ENCODE data around the gene WWOX. TPM values are rescaled to one million over a fixed set of nuclear protein-coding genes. Genes with fewer than 3 reads are reported as not detected.

Gene WWOX
- total RNA-seq, 1 donor from 2014 or later, result 16.7 TPM

DNA sequence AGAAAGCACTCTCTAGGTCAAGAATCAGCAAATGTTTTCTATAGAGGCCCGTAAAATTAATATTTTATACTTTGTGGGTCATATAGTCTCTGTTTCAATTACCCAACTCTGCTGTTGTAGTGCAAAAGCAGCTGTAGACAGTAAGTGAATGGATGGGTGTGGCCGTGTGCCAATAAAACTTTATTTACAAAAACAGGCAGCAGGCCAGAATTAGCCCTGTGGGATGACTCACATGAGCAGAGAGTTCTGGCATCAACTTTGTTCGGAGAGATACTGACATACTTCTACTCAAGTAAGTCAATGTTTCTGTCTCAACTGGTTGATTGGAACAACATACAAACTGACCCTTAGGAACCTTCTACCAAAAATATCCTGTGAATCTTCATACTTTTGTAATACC lies 884.9 kb downstream of the WWOX start:
- no peaks in the 10 kb centered on the region for H3K36me3 ChIP-seq (ENCODE audit: control insufficient read depth in 3 of 3, insufficient read depth in 3 of 3, low read length in 3 of 3)
- no peaks in the 10 kb centered on the region for H3K27me3 ChIP-seq (ENCODE audit: control insufficient read depth in 3 of 3, insufficient read depth in 3 of 3, low read length in 3 of 3)
- H3K4me1 ChIP-seq (ENCODE audit: control insufficient read depth in 3 of 3, insufficient read depth in 3 of 3, low read length in 3 of 3), result peaks cover 0 to 17% (median 11%) of the 10 kb centered on the region in 3 donors
- no peaks in the 10 kb centered on the region for H3K9me3 ChIP-seq (ENCODE audit: control insufficient read depth in 3 of 3, low read length in 3 of 3)
- H3K27ac ChIP-seq (ENCODE audit: low read depth, low read length), result no peak overlapping the region
- peak overlapping the region in 2 of 3 donors; percentile 24 to 58 for H3K4me3 ChIP-seq (ENCODE audit: low read length in 3 of 3)
- peak overlapping the region in 1 of 3 donors; percentile 56 for H3K9ac ChIP-seq (ENCODE audit: low read depth in 1 of 3, low read length in 3 of 3)

- Histone ChIP-seq H3K9ac (ENCODE audit: low read depth in 1 of 3, low read length in 3 of 3) (peak overlapping the region; percentile 14 to 56 (median 47)), H3K4me1 (ENCODE audit: control insufficient read depth in 3 of 3, insufficient read depth in 3 of 3, low read length in 3 of 3) (peaks cover 0 to 17% (median 11%) of the 10 kb centered on the region in 3 donors), H3K4me3 (ENCODE audit: low read length in 3 of 3) (peak overlapping the region; percentile 24 to 60 (median 58)), H3K9me3 (ENCODE audit: control insufficient read depth in 3 of 3, low read length in 3 of 3) (no peaks in the 10 kb centered on the region), H3K36me3 (ENCODE audit: control insufficient read depth in 3 of 3, insufficient read depth in 3 of 3, low read length in 3 of 3) (no peaks in the 10 kb centered on the region), H3K27me3 (ENCODE audit: control insufficient read depth in 3 of 3, insufficient read depth in 3 of 3, low read length in 3 of 3) (no peaks in the 10 kb centered on the region), H3K27ac (ENCODE audit: low read depth, low read length) (peak overlapping the region; percentile 25)
Measured at GRCh38 chr16:78984887-78985464, 885.5 kb downstream of the WWOX start.

GRCh38 chr16:78985716-78986605 lies 886.5 kb downstream of the WWOX start:
- no peak overlapping the region for H3K9ac ChIP-seq (ENCODE audit: low read depth in 1 of 3, low read length in 3 of 3)
- H3K9me3 ChIP-seq (ENCODE audit: control insufficient read depth in 3 of 3, low read length in 3 of 3), result no peaks in the 10 kb centered on the region
- H3K27ac ChIP-seq (ENCODE audit: low read depth, low read length), result no peak overlapping the region

DNA sequence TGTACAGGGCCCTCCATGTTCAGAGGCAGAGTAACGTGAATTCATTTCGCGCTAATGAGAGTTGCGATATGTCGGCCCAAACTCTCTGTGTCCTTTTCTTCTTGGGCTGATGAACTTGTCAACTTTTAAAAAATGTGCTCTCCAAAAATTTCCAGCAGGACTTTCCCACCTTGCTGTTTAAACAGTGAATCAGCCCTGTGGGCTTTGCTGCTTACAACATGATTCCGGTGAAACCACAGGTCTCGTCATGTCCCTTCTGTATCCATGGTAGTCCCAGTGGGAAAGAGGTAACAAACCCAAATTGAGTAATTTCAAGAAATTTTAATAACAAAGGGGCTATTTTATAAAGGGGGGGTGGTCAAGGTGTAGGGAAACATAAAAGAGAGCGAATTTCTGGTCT lies 888.2 kb downstream of the WWOX start:
- peaks cover 0 to 17% (median 11%) of the 10 kb centered on the region in 3 donors for H3K4me1 ChIP-seq (ENCODE audit: control insufficient read depth in 3 of 3, insufficient read depth in 3 of 3, low read length in 3 of 3)
- H3K9me3 ChIP-seq (ENCODE audit: control insufficient read depth in 3 of 3, low read length in 3 of 3), result no peaks in the 10 kb centered on the region
- H3K36me3 ChIP-seq (ENCODE audit: control insufficient read depth in 3 of 3, insufficient read depth in 3 of 3, low read length in 3 of 3), result no peaks in the 10 kb centered on the region
- H3K4me3 ChIP-seq (ENCODE audit: low read length in 3 of 3), result no peak overlapping the region
- no peak overlapping the region for H3K27ac ChIP-seq (ENCODE audit: low read depth, low read length)
- H3K9ac ChIP-seq (ENCODE audit: low read depth in 1 of 3, low read length in 3 of 3), result no peak overlapping the region
- H3K27me3 ChIP-seq (ENCODE audit: control insufficient read depth in 3 of 3, insufficient read depth in 3 of 3, low read length in 3 of 3), result no peaks in the 10 kb centered on the region

More at GRCh38 chr16:78985716-78986605, 886.5 kb downstream of the WWOX start:
- no peak overlapping the region for H3K4me3 ChIP-seq (ENCODE audit: low read length in 3 of 3)
- peaks cover 0 to 17% (median 11%) of the 10 kb centered on the region in 3 donors for H3K4me1 ChIP-seq (ENCODE audit: control insufficient read depth in 3 of 3, insufficient read depth in 3 of 3, low read length in 3 of 3)
- no peaks in the 10 kb centered on the region for H3K36me3 ChIP-seq (ENCODE audit: control insufficient read depth in 3 of 3, insufficient read depth in 3 of 3, low read length in 3 of 3)
- no peaks in the 10 kb centered on the region for H3K27me3 ChIP-seq (ENCODE audit: control insufficient read depth in 3 of 3, insufficient read depth in 3 of 3, low read length in 3 of 3)

DNA sequence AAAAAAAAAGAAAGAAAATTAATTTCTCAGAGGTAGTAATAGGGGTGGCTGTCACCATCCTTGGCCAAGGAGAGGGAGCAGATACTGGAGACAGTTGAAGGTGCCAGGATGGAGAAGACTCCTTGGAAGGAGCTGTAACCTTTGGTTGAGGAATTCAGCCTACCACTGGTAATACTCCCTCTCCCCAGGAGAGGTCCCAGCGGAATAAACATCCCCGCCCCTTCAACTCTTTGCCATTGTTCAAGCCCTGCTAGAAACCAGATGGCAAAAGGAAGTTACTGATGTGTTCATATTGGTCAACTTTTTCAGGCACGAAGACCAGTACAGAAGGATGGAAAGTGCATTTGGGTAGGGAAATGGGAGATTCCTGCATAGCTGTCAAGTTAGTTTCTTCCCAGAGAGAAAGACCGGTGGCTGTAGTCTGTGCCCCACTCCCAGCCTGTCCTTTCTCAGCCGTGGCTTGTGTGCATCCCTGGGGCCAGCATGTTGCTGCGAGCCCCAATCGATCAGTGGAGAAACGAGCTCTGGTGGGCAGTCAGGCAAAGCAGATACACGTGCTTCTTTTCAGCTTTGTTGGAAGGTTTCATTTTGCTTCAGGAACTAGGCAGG lies 889.0 kb downstream of the WWOX start:
- H3K36me3 ChIP-seq (ENCODE audit: control insufficient read depth in 3 of 3, insufficient read depth in 3 of 3, low read length in 3 of 3), result no peaks in the 10 kb centered on the region
- no peak overlapping the region for H3K4me3 ChIP-seq (ENCODE audit: low read length in 3 of 3)
- no peaks in the 10 kb centered on the region for H3K9me3 ChIP-seq (ENCODE audit: control insufficient read depth in 3 of 3, low read length in 3 of 3)
- H3K27me3 ChIP-seq (ENCODE audit: control insufficient read depth in 3 of 3, insufficient read depth in 3 of 3, low read length in 3 of 3), result no peaks in the 10 kb centered on the region
- peaks cover 0 to 17% (median 11%) of the 10 kb centered on the region in 3 donors for H3K4me1 ChIP-seq (ENCODE audit: control insufficient read depth in 3 of 3, insufficient read depth in 3 of 3, low read length in 3 of 3)
- H3K27ac ChIP-seq (ENCODE audit: low read depth, low read length), result no peak overlapping the region
- H3K9ac ChIP-seq (ENCODE audit: low read depth in 1 of 3, low read length in 3 of 3), result no peak overlapping the region

GRCh38 chr16:78990309-78990701 lies 890.9 kb downstream of the WWOX start:
- peaks cover 0 to 8% (median 5%) of the 10 kb centered on the region in 3 donors for H3K4me1 ChIP-seq (ENCODE audit: control insufficient read depth in 3 of 3, insufficient read depth in 3 of 3, low read length in 3 of 3)
- no peak overlapping the region for H3K9ac ChIP-seq (ENCODE audit: low read depth in 1 of 3, low read length in 3 of 3)
- no peaks in the 10 kb centered on the region for H3K9me3 ChIP-seq (ENCODE audit: control insufficient read depth in 3 of 3, low read length in 3 of 3)
- no peaks in the 10 kb centered on the region for H3K36me3 ChIP-seq (ENCODE audit: control insufficient read depth in 3 of 3, insufficient read depth in 3 of 3, low read length in 3 of 3)
- no peak overlapping the region for H3K4me3 ChIP-seq (ENCODE audit: low read length in 3 of 3)
- no peaks in the 10 kb centered on the region for H3K27me3 ChIP-seq (ENCODE audit: control insufficient read depth in 3 of 3, insufficient read depth in 3 of 3, low read length in 3 of 3)
- H3K27ac ChIP-seq (ENCODE audit: low read depth, low read length), result no peak overlapping the region

DNA sequence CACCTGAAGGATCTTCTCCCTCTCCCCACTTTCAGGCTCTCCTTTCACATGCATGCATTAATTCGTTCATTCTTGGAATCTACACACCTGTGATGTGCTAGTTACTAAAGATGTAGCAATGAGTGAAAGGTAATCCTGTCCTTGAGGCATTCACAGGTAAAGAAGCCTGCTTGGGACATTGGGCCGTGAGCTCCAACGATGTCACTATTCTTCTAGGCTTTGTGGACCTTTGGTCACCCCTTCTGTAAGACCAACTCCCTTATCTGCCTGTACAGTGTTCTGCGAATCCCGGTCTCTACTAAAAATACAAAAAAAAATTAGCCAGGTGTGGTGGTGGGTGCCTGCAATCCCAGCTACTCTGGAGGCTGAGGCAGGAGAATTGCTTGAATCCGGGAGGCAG lies 892.5 kb downstream of the WWOX start:
- Histone ChIP-seq H3K4me3 (ENCODE audit: low read length in 3 of 3) (no peak overlapping the region), H3K27ac (ENCODE audit: low read depth, low read length) (no peak overlapping the region), H3K27me3 (ENCODE audit: control insufficient read depth in 3 of 3, insufficient read depth in 3 of 3, low read length in 3 of 3) (peaks cover 0 to 2% (median 0%) of the 10 kb centered on the region in 3 donors), H3K9ac (ENCODE audit: low read depth in 1 of 3, low read length in 3 of 3) (no peak overlapping the region), H3K36me3 (ENCODE audit: control insufficient read depth in 3 of 3, insufficient read depth in 3 of 3, low read length in 3 of 3) (no peaks in the 10 kb centered on the region), H3K9me3 (ENCODE audit: control insufficient read depth in 3 of 3, low read length in 3 of 3) (no peaks in the 10 kb centered on the region), H3K4me1 (ENCODE audit: control insufficient read depth in 3 of 3, insufficient read depth in 3 of 3, low read length in 3 of 3) (peaks cover 2 to 4% (median 3%) of the 10 kb centered on the region in 3 donors)

GRCh38 chr16:78993346-78993745 lies 893.9 kb downstream of the WWOX start:
- no peak overlapping the region for H3K27ac ChIP-seq (ENCODE audit: low read depth, low read length)
- H3K4me1 ChIP-seq (ENCODE audit: control insufficient read depth in 3 of 3, insufficient read depth in 3 of 3, low read length in 3 of 3), result peaks cover 2 to 4% (median 3%) of the 10 kb centered on the region in 3 donors
- H3K9ac ChIP-seq (ENCODE audit: low read depth in 1 of 3, low read length in 3 of 3), result no peak overlapping the region
- no peak overlapping the region for H3K4me3 ChIP-seq (ENCODE audit: low read length in 3 of 3)
- no peaks in the 10 kb centered on the region for H3K9me3 ChIP-seq (ENCODE audit: control insufficient read depth in 3 of 3, low read length in 3 of 3)
- no peaks in the 10 kb centered on the region for H3K36me3 ChIP-seq (ENCODE audit: control insufficient read depth in 3 of 3, insufficient read depth in 3 of 3, low read length in 3 of 3)
- H3K27me3 ChIP-seq (ENCODE audit: control insufficient read depth in 3 of 3, insufficient read depth in 3 of 3, low read length in 3 of 3), result peaks cover 0 to 2% (median 0%) of the 10 kb centered on the region in 3 donors

GRCh38 chr16:78994135-78994745 lies 894.8 kb downstream of the WWOX start:
- Histone ChIP-seq H3K36me3 (ENCODE audit: control insufficient read depth in 3 of 3, insufficient read depth in 3 of 3, low read length in 3 of 3) (no peaks in the 10 kb centered on the region), H3K9ac (ENCODE audit: low read depth in 1 of 3, low read length in 3 of 3) (no peak overlapping the region), H3K27ac (ENCODE audit: low read depth, low read length) (no peak overlapping the region), H3K4me1 (ENCODE audit: control insufficient read depth in 3 of 3, insufficient read depth in 3 of 3, low read length in 3 of 3) (peaks cover 2 to 4% (median 3%) of the 10 kb centered on the region in 3 donors), H3K4me3 (ENCODE audit: low read length in 3 of 3) (no peak overlapping the region), H3K27me3 (ENCODE audit: control insufficient read depth in 3 of 3, insufficient read depth in 3 of 3, low read length in 3 of 3) (peaks cover 0 to 2% (median 0%) of the 10 kb centered on the region in 3 donors), H3K9me3 (ENCODE audit: control insufficient read depth in 3 of 3, low read length in 3 of 3) (no peaks in the 10 kb centered on the region)
